ENCODE measurements around the gene SPRED1.
"Not testable (repeated sequence)": the region's sequence is repeated elsewhere in the genome, so short reads cannot be mapped to it uniquely, and the experiment has no call there.

SPRED1 gene

DNA sequence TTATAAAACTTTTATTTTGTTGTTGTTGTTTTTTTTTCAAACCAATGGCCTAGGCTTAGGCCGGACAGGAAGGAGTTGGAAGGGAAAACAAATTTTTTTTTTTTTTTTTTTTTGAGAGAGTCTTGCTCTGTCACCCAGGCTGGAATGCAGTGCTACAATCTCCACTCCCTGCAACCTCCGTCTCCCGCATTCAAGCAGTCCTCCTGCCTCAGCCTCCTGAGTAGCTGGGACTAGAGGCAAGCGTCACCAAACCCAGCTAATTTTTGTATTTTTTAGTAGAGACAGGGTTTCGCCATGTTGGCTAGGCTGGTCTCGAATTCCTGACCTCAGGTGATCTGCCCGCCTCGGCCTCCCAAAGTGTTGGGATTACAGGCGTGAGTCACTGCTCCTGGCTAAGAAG lies 15.6 kb upstream of the SPRED1 start:
- not testable (repeated sequence) for DNase-seq

DNA sequence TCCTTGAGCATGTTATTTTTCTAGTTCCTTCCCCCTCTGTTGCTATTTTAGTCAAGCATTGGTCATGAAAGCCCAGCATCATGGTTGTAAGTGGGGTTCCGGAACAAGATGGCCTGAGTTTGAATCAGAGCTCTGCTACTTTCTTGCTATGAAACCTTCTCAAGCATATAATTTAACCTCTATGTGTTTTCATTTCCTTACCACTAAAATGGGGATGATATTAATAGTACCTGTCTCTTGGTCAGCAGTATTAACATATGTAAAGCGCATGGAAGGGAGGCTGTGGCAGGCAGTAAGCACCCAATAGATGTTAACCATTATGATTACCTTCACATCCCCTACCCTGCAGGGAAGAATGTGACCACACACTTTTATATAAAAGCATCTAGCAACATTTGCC lies 14.3 kb upstream of the SPRED1 start:
- DNase-seq = no peak

DNA sequence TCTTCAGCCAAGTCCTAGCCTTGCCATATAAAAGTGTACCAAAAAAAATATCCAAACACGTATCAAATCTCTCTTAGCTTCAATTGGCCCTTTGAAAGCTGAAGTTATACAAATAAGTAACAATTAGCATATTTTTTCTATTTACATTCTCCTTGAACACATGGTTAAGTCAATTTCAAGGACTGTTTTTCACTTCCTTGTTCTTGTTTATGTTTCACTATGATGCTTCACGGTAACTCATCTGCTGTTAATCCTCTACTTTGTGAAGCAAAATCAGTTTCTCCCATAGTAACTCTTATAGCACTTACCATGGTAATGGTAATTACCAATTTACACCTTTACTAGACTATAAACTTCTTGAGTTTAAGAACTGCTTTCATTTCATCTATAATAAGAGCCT lies 10.6 kb upstream of the SPRED1 start:
- DNase-seq = no peak

DNA sequence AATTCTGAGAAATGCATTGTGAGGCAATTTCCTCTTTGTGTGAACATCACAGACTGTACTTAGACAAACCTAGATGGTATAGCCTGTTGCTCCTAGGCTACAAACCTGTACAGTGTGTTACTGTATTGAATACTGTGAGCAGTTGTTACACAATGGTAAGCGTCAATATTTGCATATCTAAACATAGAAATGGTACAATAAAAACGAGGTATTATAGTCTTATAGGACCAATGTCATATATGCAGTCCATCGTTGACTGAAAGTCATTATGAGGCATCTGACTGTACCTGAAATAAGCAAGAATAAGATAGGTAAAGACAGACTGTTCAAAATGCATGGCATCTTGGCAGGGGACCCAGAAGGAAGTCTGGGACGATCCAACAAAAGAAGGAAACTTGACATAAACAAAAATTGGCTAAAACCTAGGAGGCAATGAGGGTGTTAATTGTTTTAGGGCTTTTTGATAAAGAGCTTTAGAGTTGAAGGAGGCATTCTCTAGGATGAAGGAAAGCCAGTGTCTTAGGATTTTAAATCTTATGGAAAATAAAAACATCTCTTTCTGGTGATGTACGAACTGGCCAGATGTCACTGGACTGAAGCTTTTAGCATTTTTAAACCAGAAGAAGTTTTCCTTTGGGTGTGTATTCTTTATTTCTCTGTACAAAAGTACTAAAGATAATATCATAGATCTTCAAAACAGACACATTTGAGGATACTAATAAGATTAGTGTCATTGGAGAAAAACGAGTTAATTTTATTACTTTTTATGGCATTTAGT lies 9.2 kb upstream of the SPRED1 start:
- DNase-seq = no peak

DNA sequence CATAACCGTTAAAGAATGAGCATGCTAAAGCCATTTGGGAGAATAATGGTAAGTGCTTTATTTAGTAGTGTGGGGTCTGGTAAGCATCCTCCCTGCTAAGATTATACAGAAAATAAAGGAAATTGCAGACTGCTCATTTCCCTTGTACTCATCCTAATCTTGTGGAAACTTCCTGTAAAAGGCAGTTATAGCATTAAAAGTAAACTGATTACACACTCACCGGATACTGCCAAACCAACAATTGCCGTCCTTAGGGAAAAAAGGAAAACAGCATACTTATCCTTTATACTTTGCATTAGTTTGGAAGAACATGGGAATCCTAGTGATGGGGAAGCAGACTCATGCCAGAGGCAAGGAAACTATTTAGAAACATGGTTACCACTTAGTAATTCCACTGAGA lies 5.3 kb upstream of the SPRED1 start:
- DNase-seq = no peak

DNA sequence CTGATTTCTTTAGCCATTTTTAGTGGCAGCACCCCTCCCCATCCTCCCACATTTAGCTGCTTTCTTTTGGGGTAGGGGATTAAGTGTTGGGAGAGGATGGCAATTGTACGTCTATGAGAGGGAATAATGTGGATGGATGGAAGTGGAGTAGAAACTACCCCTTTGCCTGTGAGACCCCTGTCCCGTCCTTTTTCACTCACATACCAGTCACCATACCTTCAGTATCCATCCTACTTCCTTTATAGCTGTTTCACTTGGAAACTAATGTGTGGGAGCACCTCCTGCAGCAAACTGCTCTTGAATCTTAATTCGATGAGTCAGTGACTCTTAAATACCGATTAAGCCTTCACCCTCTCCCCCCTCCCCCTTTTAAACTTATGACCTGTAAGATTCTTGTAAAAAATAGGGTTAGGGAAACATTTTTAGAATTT lies 730 bp downstream of the SPRED1 start:
- DNase-seq = no peak

DNA sequence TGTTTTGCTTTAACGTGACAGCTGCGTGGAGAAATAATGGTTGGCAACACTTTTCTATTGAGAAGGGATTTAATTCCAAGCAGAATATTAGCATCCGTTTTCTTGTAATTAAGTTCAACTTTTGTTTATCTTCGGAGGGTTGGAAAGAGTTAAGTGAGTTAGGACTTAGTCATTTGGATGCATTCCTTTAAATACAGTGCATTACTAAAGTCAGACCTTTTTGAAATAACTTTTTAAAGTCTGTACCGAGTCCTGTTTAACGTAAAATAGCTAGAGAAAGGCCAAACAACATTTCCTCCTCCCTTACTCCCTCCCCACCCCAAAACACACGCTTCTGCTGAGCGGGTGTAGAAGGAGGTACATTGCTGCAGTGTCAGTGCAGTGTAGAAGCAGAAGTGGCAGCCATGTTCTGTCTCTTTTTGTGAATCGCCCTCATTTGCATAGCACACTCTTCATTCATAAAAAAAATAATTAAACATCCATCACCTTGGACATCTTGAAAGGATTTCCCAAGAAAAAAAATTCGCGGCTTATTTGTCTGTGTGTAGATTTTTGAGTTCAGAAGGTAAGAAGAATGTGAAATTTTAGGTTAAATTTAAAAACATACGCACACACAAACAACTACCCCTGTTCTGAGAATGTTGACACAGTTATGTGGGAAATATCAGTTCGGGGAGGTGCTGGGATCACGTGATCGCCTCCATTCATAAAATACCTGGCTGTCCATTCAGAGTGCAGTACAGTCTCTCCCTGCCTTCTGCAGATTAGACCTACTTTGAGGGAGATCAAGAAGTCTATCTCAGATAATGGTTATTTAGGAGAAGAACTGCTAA lies 1.6 kb downstream of the SPRED1 start:
- peak; percentile 49 for DNase-seq

DNA sequence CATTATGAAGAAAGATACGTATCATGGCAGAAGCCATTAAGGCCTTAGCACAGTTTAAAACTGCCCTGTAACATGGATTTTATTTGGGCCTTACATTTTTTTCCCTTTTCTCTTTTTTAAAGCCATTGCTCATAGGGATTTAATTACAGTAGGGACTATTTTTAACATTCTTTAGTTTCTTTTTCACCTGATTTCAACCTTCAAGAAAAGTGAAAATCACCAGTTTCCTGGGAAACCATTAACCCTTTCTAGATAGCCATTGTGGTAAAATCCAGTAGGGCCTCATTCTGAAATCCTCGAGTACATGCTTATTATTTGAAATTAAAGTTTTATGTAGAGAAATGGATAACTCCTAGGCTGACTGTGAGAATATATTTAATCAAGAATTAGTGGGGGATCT lies 3.1 kb downstream of the SPRED1 start:
- no peak for DNase-seq

DNA sequence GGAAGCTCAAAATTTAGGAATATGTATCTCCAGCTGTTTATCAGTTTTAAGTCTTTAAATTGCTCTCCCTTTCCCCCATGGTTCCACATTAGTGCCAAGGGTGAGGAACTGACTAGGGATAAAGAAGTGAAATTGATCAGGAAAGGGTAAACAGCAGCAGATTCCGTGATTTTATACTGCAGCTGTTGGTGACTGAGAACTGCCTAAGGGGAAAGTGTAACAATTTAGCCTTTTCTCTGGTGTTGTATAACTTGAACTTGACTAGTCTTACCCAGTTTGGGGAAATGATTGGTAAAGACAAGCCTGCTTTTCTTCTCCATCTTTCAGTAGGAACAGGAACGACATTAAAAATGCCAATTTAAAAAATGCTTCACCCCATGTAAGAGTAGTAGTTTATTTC lies 5.0 kb downstream of the SPRED1 start:
- no peak for DNase-seq

DNA sequence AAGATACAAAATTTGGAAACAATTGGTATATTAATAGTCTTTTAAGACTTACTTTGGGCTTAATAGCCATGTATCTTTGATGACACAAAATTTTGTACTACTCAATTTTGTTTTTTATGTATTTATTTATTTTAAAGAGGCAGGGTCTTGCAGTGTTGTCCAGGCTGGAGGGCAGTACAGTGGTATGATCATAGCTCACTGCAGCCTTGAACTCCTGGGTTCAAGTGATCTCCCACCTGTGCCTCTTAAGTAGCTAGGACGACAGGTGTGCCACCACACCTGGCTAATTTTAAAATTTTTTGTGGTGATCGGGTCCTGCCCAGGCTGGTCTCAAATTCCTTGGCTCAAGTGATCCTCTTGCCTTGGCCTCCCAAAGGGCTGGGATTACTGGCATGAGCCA lies 6.5 kb downstream of the SPRED1 start:
- DNase-seq = no peak

DNA sequence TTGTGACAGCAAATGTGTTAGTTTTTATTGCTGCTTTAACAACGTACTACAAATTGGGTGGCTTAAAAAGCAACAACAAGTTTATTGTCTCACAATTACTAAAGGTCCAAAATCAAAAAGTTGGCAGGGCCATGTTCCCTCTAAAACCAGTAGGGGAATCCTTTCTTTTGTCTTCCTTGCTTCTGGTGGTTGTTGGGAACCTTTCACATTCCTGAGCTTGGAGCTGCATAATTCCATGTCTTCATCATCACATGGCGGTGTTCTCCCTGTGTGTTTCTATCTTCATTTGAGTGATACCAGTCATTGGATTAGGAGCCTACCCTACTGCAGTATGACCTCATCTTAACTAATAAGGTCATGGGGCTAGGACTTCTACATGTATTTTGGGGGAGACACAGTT lies 7.4 kb downstream of the SPRED1 start:
- no peak for DNase-seq

DNA sequence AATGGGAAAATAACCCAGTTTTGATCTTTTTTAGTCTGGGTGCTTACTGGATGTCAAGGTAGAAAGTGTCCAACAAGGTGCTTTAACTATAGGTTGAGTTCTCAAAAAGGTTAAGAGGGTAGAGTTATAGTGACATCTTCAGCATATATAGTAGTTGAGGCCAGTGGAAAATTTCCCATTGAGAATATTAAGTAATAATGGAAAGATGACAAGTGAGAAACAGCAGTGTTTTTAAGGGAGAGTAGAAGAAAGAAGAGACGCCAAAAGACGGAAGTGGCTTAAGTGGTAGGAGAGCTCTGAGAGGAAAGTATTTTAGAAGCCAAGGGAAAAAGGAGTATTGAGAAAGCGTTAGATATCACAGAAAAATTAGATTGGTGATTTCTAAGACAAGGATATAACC lies 10.6 kb downstream of the SPRED1 start:
- DNase-seq = no peak

DNA sequence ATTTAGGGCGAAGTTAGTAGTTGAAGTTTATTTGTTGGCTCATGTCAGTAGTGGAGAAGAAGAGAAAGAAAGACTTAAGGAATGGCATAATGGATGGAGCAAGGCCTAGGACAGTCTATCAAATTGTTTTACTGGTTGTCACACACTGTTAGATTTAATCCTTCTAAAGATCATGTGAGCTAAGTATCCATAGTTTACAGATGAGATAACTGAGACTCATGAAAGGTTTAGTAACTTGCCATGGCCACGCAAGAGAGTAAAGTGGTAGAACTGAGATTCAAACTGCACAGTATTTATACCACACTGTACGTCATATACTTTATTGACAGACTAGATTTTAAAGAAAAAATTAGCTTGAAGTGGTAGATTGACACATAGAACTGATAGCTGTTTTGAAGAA lies 11.4 kb downstream of the SPRED1 start:
- no peak for DNase-seq

DNA sequence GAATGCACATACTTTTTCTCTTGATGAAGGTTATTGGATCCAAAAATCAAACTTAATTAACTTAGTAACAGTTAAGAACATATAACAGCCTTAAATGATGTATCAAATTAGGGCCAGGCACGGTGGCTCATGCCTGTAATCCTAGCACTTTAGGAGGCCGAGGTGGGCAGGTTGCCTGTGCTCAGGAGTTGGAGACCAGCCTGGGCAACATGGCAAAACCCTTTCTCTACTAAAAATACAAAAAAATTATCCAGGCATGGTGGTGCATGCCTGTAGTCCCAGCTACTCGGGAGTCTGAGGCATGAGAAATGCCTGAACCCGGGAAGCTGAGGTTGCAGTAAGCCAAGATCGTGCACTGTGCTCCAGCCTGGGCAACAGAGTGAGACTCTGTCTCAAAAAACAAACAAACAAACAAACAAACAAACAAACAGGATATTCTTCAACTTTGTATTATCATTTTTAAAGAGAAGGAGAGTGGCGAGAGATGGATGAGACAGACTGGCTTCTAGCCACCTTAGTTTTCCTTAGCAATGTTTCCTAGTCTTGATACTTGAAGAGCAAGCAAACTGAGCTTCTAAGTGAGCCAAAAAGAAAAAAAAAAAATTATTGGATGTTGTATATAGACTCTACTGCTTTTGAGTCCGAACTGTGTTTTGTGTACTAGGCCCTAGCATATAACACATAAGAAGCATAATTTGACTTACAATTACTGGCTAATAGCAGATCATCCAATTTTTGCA lies 13.8 kb downstream of the SPRED1 start:
- no peak for DNase-seq

DNA sequence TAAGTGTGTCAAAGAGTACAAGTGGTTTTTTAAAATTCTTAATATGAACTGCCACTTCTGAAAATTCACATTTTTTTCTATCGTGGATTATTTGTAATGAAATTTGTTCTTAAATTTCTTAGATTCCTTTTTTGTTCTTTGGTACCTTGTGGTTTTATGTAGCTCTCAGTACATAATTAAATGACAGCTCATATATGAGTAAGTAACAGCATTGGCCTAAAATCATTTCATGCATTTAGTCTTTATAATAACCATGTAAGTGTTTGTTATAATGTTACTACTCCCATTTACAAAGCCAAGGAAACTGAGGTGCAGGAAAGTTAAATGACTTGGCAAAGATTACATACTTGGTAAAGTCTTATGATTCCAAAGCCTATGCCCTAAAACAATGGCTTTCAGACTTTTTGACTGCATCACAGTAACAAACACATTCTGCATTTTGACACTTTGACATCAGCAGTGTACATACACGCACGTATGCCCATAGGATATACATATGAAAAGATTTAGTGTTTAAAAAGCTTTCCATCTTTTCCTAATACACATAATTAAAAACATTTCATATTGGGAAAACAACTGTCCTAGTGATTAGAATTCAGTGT lies 14.9 kb downstream of the SPRED1 start:
- DNase-seq = no peak

DNA sequence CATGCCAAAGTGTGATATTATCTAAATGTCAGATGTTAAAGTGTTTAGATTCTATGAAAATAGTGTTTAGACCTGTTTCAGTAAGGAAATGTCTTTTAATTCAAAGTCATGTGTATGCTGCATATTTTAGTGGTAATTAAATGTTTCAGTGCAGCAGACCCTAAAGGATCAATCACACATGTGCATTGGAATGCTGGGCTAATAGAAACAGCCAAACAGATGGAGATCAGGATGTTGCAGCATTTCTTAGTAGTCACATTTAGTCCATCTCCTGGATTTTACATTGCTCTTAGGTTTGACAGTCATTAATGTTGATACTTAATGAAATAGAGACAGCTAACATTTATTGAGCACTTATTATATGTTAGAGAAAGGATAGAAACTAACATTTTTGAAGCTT lies 18.5 kb downstream of the SPRED1 start:
- DNase-seq = no peak

DNA sequence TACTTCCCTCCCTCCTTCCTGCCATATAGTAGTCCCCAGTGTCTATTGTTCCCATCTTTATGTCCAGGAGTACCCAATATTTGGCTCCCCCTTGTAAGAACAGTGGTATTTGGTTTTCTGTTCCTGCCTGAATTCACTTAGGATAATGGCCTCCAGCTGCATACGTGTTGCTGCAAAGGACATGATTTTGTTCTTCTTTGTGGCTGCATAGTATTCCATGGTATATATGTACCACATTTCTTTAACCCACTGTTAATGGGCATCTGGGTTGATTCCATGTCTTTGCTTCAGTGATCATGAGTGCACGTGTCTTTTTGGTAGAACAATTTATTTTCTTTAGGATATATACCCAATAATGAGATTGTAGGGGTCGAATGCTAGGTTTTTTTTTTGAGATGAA lies 19.3 kb downstream of the SPRED1 start:
- no peak for DNase-seq

DNA sequence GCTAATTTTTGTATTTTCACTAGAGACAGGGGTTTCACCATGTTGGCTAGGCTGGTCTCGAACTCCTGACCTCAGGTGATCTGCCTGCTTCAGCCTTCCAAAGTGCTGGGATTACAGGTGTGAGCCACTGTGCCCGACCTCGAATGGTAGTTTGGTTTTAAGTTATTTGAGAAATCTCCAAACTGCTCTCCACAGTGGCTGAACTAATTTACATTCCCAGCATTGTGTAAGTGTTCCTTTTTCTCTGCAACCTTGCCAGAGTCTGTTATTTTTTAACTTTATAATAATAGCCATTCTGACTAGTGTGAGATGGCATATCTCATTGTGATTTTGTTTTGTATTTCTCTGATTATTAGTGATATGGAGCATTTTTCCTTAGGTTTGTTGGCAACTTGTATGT lies 19.8 kb downstream of the SPRED1 start:
- not testable (repeated sequence) for DNase-seq

DNA sequence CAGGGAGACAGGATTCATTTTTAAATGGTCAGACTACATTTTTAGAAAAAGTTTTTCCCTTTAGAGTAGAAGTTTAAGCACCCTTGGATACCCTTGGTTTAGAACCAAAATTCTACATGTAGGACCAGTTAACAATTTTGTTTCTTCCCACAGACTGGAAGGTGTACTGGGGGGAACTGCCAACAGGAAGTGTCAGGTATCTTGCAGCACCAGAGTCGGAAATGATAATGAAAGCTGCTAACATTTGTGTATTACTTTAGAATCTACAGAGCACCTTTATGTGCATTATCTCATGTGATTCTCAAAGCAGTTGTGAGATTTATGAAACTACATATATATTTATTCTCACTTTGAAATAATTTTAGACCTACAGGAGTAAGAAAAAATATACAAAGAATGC lies 21.5 kb downstream of the SPRED1 start:
- no peak for DNase-seq

DNA sequence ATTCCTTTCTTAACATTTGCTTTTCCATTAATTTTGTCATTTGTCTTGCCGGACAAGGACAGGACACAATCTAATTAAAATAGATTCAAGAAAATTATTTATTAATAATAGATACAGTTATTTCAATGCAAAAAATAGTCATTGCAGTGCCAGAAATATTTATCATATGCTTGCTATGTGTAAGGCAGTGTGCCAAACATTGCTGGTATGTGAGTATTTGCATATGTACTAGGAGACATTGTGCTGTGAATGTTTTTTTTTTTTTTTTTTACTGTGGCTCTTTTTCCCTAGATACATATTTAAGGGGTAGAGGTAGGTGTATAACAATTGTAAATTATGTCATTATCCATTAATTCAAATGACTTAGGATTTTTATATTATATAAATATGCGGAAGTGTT lies 23.3 kb downstream of the SPRED1 start:
- no peak for DNase-seq

DNA sequence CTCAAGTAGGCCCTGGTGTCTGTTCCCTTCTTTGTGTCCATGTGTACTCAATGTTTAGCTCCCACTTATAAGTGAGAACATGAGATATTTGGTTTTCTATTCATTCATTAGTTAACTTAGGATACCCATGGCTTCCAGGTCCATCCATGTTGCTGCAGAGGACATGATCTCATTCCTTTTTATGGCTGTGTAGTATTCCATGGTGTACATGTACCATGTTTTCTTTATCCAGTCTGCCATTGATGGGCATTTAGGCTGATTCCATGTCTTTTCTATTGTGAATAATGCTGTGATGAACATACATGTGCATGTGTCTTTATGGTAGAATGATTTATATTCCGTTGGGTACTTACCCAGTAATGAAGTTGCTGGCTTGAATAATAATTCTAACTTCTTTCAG lies 24.6 kb downstream of the SPRED1 start:
- DNase-seq = not testable (repeated sequence)

DNA sequence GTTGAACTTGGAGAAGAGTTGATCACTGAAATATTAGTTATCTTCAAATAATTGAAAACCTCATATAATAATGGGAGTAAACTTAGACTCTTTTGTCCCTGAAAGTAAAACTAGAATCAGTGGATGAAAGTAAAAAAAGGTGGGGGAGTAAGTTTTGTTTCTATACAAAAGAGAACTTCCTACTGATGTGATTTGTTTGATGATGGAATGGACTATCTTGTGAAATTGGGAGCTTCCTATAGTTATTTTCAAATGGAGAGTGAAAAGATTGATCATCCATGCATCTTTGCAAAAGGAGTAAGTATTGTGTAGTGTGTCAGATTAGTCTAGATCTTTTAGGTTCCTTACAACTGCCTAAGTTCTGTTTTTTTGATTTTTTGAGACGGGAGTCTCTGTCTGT lies 28.4 kb downstream of the SPRED1 start:
- no peak for DNase-seq

DNA sequence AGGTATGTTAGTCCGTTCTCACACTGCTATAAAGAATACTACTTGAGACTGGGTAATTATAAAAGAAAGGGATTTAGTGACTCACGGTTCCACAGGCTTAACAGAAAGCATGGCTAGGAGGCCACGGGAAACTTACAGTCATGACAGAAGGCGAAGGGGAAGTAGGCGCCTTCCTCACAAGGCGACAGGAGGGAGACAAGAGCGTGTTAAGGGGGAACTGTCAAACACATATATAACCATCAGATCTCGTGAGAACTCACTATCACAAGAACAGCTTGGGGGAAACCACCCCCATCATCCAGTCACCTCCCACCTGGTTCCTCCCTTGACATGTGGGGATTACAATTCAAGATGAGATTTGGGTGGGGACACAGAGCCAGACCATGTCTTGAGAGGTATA lies 30.4 kb downstream of the SPRED1 start:
- no peak for DNase-seq
